Prostate gland (tissue), 2 donors: ENCODE measurements around the gene CREB3L2. TPM values are rescaled to one million over a fixed set of nuclear protein-coding genes. Genes with fewer than 3 reads are reported as not detected.

Source experiments
- DNase-seq: peaks from one replicate; pipeline ENCODE4 v3.0.0-alpha.2; 2019; ENCODE audit warnings: low spot score
- H3K27ac ChIP-seq, 2 donors: fragments of 200-600 bp; sonication (generic); 2 replicates each; pipeline ENCODE4 v1.5.1; 2017 to 2019
- H3K27me3 ChIP-seq: fragments of 200-600 bp; sonication (generic); replicated peaks from 2 replicates; pipeline ENCODE4 v1.5.1; 2019; ENCODE audit not compliant: insufficient read depth
- H3K36me3 ChIP-seq, 2 donors: fragments of 200-600 bp; sonication (generic); 1 replicate in 1 of 2; 2 replicates in 1 of 2; pipeline versions ENCODE4 v1.5.1 to v1.8.1; 2017 to 2019
- H3K4me1 ChIP-seq: fragments of 200-600 bp; sonication (generic); replicated peaks from 2 replicates; pipeline ENCODE4 v1.5.1; 2019
- H3K4me3 ChIP-seq, 2 donors: fragments of 200-600 bp; sonication (generic); 2 replicates each; pipeline ENCODE4 v1.5.1; 2017 to 2019
- H3K9me3 ChIP-seq: fragments of 200-600 bp; sonication (generic); 2 replicates; pipeline ENCODE4 v1.5.1; 2017
- POLR2A ChIP-seq: fragments of 450-650 bp; IDR thresholded peaks from one replicate; pipeline ENCODE4 v1.6.1; 2016; ENCODE audit warnings: antibody characterized with exemption, mild to moderate bottlenecking
- POLR2AphosphoS5 ChIP-seq: sonication (generic); formaldehyde crosslinking; IDR thresholded peaks from one replicate; pipeline ENCODE4 v1.6.1; 2017; ENCODE audit warnings: antibody characterized with exemption
- WGBS: methylation state at CpG from one replicate; pipeline ENCODE4 v1.1.5; 2018; 5-methylcytosine and 5-hydroxymethylcytosine counted together
- intact Hi-C: fragments of 100-400 bp; cut with DNase I; formaldehyde crosslinking; loops from one replicate; pipeline ENCODE4 v1.14.2; 2022
- total RNA-seq, 2 donors: library from RNA; depleted of rRNA; stranded (reverse); fragments of >200 nt; gene quantifications; one replicate each; pipeline ENCODE4 v1.1.0, GENCODE V29; 2016
- TF ChIP-seq, protein P1 (sequence below), 4 experiments: fragments of 200-600 bp in 2 of 4; fragments of 450-650 bp in 2 of 4; sonication (generic) in 2 of 4; IDR thresholded peaks; 1 replicate in 3 of 4; 2 replicates in 1 of 4; pipeline ENCODE4 v1.5.1; 2016 to 2019; ENCODE audit warnings: antibody characterized with exemption in 4 of 4, mild to moderate bottlenecking in 2 of 4, moderate library complexity in 2 of 4

Gene CREB3L2
- total RNA-seq, 2 donors from 2014 or later, result 34.1 to 42.0 TPM

DNA sequence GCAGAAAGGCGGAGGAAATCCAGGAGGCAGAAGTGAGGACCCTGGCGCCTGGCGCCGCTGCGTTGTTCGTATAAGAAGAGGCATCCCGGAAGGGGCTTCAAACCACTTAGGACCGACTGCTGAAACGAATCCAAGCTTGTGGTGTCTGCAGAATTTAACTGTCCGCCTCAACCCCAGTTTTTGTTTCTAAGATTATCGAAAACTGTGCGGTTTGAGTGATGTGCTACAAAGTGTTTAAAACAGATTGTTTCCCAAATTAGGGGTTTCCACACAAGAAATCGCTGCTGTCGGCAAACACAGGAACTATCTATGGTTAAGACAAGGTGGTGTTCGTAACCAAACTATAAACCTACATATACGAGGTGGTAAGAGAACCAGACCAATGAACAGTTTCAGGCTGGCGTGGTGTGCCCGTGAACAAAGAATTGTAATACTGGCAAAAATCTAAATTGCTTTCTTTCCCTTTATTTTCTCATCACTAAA is 154.3 kb downstream of the CREB3L2 start:
- H3K36me3 ChIP-seq, result no peaks in the 10 kb centered on the region
- H3K4me3 ChIP-seq, result no peak overlapping the region
- intact Hi-C loops, result no loop called here
- TF ChIP-seq, protein P1, sequence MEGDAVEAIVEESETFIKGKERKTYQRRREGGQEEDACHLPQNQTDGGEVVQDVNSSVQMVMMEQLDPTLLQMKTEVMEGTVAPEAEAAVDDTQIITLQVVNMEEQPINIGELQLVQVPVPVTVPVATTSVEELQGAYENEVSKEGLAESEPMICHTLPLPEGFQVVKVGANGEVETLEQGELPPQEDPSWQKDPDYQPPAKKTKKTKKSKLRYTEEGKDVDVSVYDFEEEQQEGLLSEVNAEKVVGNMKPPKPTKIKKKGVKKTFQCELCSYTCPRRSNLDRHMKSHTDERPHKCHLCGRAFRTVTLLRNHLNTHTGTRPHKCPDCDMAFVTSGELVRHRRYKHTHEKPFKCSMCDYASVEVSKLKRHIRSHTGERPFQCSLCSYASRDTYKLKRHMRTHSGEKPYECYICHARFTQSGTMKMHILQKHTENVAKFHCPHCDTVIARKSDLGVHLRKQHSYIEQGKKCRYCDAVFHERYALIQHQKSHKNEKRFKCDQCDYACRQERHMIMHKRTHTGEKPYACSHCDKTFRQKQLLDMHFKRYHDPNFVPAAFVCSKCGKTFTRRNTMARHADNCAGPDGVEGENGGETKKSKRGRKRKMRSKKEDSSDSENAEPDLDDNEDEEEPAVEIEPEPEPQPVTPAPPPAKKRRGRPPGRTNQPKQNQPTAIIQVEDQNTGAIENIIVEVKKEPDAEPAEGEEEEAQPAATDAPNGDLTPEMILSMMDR (IDR thresholded peaks at IDR 0.05), result no peak
- TF ChIP-seq POLR2A, result no peak
- TF ChIP-seq POLR2AphosphoS5, result no peak
- no peaks in the 10 kb centered on the region for H3K9me3 ChIP-seq
- no peaks in the 10 kb centered on the region for H3K27me3 ChIP-seq
- DNase-seq, result no peak
- 33% methylated on average over 18 of the region's 18 CpGs for WGBS
- H3K4me1 ChIP-seq, result no peaks in the 10 kb centered on the region
- no peak overlapping the region for H3K27ac ChIP-seq

DNA sequence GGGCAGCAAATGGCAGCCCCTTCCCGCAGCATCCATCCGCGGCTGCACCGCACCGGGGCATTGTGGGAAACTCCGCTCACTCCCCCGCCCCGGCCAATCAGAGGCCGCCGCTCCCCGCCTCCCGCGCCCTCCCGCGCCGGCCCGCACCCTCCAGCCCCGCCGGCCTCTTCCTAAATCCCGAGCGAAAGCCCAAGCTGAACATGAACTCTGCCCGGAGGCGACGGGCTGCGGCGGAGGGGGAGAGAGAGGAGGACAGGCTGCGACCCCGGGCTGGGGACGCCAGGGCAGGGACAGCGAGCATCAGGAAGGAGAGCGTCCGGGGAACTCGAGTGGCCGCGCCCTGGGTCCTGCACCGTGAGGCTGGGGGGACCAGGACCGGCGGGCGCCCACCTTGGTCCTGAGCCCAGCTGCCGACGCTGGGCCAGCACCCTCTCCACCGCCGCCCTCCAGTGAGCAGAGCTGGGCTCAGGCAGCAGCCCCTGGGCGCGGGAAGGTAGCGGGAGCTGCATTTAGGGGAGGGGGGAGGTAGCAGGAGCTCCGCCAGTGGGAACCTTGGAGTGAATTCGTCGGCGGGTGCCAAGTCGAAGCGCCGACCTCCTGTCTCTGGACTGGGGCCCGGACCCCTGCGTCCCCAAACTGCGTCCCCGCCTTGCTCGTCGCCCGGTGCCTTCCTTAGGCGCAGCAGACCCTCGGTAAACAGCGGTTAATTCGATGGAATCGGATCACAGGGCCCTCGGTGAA is 154.9 kb downstream of the CREB3L2 start, which contains the start of gene DGKI:
Gene DGKI, minus strand, starts transcription at position 148 of the 741 bp plus-strand sequence.
- 3% methylated on average over 51 of the region's 66 CpGs for WGBS

DNA sequence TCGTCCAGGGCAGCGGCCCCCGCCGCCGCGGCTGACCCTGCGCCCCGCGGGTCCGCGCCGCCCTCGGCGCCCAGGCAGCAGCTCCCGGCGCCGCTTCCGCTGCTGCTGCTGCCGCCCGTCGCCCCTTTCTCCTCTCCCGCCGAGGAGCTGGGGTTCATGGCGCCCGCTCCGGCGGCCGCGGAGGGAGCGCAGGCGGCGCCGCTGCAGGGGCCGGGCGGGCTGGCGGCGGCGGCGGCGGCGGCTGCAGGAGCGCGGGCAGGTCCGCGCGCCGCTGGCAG is 155.4 kb downstream of the CREB3L2 start:
- Histone ChIP-seq H3K36me3 (no peaks in the 10 kb centered on the region), H3K27me3 (no peaks in the 10 kb centered on the region), H3K4me3 (peak overlapping the region in 1 of 2 donors; percentile 12), H3K4me1 (no peaks in the 10 kb centered on the region), H3K9me3 (no peaks in the 10 kb centered on the region), H3K27ac (no peak overlapping the region)
- no peak for DNase-seq
- 0% methylated on average over 38 of the region's 47 CpGs for WGBS
- TF ChIP-seq POLR2A (no peak), POLR2AphosphoS5 (no peak)
- TF ChIP-seq, protein P1 (IDR thresholded peaks at IDR 0.05), result no peak
- intact Hi-C loops, result no loop called here

More for the DNA sequence above, 154.9 kb downstream of the CREB3L2 start, which contains the start of gene DGKI:
- Histone ChIP-seq H3K27ac (no peak within 1 kb of the TSS), H3K4me1 (no peaks in the 10 kb centered on the region), H3K4me3 (peak within 1 kb of the TSS; percentile 12 to 17), H3K9me3 (no peaks in the 10 kb centered on the region), H3K36me3 (no peaks in the 10 kb centered on the region), H3K27me3 (no peaks in the 10 kb centered on the region)
- no peak for DNase-seq
- intact Hi-C loops, result no loop called here
- no peak for TF ChIP-seq POLR2A

DNA sequence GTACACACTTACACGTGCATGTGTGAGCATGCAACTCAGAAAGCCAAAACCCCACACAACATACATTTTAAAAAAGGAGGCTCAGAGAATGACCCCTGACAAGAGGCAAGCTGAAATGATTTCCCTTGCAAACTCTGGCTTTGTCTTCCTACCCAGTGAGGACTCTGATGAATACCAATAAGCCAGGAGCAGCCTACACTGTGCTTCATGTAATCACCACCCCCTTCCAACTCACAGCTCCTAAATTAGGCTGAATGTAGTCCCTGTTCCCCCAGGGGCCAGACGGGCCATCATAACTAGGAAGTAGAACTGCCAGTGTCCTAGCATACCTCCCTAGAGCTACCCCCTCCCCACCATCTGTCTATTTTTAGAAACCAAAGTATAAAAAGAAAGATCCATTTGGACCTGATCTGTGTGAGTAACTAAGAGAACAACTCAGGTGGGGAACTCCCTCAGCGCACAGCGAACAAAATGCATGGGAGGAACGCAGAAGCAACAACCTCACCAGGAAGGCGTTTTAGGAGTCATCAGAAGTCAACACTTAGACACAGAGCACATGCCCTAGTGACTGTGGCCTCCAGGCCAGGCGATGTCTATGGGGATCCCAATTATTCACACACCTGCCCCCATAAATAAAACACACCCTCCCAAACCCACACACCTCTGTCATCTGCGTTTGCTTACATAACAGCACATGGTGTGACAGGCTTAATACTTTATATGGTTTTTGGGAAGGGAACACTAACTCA is 157.0 kb downstream of the CREB3L2 start:
- H3K4me1 ChIP-seq, result no peaks in the 10 kb centered on the region
- no peak overlapping the region for H3K27ac ChIP-seq
- 88% methylated on average over 8 of the region's 8 CpGs for WGBS
- intact Hi-C loops, result no loop called here
- H3K4me3 ChIP-seq, result no peak overlapping the region
- no peaks in the 10 kb centered on the region for H3K36me3 ChIP-seq
- no peaks in the 10 kb centered on the region for H3K9me3 ChIP-seq
- H3K27me3 ChIP-seq, result no peaks in the 10 kb centered on the region
- no peak for DNase-seq
- TF ChIP-seq POLR2A (no peak), POLR2AphosphoS5 (no peak)
- TF ChIP-seq, protein P1 (IDR thresholded peaks at IDR 0.05), result no peak

DNA sequence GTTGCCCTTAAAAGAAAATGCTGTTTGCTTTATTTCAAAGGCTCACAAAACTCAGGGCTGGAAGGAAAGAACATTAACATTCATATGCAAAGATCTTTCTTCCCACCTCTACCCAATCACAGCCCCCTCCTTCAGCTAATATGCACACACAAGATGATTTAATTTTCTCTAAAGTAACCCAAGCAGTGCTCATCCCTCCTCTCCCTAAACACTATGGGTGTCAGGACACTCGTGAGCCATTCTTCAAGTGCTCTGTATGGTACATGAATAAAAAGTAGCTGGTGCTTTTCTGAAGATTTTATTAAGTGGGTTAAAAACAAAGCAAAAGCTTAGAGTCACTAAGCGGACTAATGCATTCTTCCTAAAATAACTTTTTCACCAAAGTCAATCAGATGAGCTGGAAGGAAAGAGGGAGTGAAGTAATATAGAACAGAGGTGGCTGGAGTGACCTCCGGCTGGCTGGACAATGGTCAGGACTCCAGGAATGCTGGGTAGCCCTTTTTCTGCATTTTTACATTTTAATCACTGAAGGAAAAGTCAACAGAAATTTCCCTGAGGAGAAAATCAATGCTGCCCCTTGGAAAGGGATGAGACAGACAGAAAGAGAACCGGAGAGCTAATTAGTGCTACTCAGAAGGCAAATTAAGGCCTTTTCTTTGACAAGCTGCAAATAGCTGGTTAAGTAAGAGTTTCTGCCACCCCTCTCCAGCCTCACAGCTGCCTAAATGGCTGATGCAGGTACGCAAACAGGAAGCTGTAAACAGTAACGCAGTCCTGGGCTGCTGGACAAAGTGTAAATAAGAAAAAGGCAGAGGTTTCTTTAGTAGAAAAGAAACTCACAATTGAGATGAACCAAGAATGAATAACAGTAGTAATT is 161.7 kb downstream of the CREB3L2 start:
- intact Hi-C loops, result no loop called here
- H3K36me3 ChIP-seq, result no peaks in the 10 kb centered on the region

More for the DNA sequence above, 161.7 kb downstream of the CREB3L2 start:
- WGBS, result 81% methylated on average over 6 of the region's 6 CpGs
- H3K4me1 ChIP-seq, result no peaks in the 10 kb centered on the region
- H3K4me3 ChIP-seq, result no peak overlapping the region
- H3K27me3 ChIP-seq, result no peaks in the 10 kb centered on the region
- no peak for DNase-seq
- H3K27ac ChIP-seq, result no peak overlapping the region
- H3K9me3 ChIP-seq, result no peaks in the 10 kb centered on the region
- TF ChIP-seq POLR2A, result no peak
- TF ChIP-seq, protein P1 (IDR thresholded peaks at IDR 0.05), result no peak
- no peak for TF ChIP-seq POLR2AphosphoS5
